HG03442 (cell line): Measurements from ENCODE around the gene POC5.

ENCODE experiments used
- ATAC-seq: cut with Tn5 transposase; IDR thresholded peaks from one replicate; pipeline ENCODE4 v1.9.1; 2021; ENCODE audit warnings: mild to moderate bottlenecking, moderate library complexity; ENCODE audit not compliant: unreplicated experiment

Gene POC5

DNA sequence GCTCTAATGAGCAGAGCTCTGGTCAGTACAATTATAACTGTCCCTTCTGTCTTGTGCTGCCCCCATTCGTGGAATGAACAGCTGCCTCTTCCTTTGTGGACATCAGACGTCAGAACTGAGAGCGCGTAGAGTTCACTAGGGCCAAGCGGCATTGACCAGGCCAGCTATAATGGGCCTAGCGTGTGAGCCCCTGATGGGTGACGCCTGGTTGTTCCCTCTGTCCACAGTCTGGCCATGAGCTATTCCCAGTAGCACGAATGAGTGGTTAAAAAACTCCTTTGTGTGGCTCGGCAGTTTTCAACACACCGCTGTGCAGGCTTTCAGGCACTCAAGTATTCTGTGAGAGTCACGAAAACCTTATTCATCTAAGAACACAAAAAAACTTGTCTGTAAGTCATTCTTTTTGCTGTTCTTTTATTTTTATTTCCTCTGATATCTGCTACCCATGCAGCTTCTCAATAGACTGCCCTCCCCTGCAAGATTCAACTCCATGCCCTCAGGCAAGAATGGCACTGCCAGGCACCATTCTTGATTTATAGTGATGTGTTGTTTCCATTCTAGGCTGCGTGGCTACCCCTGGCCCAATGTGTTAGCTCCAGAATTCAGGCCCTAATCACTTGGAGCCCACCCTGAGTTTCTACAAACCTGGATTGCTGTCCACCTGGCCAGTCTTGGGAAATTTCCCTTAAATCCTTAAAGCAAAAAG, 53.5 kb downstream of the POC5 start:
- ATAC-seq: no peak

DNA sequence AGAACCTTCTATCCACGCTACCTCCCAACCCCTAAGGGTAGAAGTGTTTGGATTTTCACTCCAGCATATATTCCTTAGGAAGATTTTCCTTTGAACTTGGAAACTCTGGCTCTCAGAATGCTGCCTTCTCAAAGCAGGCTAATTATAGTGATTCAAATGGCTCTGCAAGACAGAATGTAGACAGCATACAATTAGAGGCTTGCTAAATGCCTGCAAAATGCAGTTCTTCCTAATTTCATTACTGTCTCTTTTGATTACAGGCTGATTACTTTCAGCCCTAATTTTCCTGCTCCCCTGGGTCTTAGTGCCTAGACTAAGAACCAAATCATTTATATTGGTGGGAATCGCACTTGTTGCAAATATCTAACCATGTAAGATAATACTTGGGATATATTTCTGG, 55.2 kb downstream of the POC5 start:
- ATAC-seq: no peak

DNA sequence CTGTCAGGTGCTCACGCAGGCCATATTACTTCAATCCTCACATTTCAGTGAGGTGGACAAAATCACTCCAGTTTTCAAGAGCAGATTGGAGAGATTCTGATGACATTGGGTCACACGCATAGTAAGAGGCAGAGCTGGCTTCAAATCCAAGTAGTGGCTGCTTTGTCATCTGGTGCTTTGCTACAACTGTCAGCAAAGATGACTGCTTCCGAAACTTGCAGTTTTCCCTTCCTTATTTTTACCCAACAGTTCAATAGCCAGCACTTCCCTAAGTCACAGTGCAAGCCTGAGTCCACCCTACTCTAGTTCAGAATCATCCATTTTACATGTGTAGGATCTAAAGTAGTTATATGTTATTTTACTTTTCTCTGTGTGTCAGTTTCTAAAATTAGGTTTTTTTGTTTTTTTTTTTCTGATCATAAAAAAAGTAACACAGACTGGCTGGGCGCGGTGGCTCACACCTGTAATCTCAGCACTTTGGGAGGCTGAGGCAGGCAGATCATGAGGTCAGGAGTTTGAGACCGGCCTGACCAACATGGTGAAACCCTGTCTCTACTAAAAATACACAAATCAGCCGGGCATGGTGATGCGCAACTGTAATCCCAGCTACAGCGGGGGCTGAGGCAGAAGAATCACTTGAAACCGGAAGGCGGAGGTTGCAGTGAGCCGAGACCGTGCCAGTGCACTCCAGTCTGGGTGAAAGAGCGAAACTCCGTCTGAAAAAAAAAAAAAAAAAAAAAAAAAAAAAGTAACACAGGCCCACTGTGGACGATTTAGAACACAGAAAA, 56.4 kb downstream of the POC5 start:
- no peak for ATAC-seq

DNA sequence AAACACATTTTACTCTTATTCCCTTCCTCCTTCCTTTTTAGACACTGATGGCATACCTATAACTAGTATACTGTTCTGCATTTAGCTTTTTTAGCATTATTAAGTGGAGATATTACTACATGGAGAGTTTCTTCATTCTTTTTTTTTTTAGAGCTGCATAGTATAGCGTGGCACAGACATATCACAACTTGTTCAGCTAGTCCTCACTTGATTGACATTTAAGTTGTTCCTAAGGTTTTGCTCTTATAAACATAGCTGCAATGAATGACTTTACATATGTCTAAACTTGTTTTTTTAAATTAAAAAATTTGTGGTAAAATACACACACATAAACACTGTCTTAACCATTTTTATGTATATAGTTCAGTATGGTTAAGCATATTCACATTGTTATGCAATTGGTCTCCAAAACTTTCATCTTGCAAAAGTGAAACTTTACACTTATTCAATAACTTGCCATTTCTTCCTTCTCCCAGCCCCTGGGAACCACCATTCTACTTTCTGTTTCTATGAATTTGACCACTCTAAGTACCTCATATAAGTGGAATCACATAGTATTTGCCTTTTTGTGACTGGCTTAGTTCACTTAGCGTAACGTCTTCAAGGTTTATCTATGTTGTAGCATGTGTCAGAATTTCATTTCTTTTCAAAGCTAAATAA, 57.3 kb downstream of the POC5 start:
- ATAC-seq: no peak

DNA sequence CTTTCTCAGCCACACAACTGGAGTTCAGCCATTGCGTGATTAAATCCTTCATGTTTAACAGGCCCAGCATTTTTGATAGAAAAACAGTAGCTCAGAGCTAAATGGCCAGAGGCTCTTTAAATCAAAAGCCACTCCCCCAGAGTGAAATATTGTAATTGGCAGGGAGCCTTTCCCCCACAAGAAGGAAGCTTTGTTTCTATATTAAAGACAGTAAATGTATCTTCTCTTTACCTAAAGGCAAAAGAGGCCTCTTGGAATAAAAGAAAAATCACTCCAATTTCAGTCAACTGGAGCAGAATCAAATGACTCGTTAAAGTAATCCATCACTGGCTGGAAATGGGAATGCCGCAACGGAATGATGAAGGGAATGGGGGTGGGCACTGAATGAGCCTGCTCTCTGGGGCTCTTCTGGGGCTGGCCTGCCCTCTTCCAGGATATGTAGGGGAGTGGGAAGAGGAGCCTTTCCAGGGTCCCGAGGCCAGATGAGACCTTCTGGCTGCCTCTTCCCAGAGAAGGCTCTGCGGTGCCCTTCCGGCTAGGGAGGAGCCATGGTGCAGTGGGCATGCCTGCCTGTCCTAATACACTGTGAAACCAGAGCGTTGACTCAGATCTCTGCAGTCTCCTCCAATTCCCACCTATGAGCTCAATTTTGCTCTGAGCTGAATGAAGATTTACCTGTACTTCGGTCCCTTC, 60.8 kb downstream of the POC5 start:
- ATAC-seq: no peak

DNA sequence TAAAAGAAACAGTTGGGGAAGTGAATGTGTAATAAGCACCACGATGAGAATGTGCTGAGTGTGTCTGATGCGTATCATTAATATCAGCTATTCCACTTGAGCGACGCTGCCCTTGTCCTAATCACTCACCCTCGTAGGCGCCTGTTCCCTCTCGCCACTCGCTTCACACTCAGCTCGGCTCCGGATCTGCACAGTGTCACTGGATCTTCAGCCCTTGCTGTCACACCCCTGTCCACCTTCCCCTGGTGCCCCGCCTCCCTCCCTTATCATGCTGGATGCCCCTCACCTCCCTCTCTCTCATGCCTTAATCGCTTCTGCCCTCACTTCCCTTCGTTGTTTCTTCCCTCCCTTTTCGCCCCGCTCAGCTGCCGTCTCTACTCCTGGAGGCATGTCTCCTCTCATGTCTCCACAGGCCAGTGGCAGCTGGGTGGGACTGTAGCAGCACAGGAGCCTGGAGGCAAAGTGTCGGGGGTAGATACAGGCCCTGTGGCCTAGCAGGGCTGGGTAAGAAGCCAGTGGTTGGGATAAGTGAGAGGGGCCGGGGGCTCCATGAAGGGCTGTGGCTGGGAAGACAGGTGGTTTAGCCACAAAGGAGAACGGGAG, 62.4 kb downstream of the POC5 start:
- no peak for ATAC-seq

DNA sequence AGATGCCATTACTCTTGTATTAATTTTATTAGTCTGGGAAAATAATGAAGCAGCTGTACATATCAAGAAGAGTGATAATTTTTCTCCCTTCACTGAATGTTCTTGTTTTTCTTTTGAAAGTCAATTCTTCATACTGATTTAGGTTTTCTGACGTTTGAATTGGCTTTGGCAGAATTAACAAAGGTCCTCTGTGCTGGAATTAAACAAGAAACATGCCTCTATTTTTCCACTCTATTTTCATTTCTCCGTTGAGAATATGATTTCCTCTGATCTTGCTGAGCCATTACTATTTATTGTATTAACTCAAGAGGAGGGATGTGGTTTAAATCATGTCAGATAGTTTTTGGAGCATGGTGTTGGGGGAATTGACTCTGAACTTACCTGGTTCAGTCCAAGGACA, 63.7 kb downstream of the POC5 start:
- no peak for ATAC-seq

DNA sequence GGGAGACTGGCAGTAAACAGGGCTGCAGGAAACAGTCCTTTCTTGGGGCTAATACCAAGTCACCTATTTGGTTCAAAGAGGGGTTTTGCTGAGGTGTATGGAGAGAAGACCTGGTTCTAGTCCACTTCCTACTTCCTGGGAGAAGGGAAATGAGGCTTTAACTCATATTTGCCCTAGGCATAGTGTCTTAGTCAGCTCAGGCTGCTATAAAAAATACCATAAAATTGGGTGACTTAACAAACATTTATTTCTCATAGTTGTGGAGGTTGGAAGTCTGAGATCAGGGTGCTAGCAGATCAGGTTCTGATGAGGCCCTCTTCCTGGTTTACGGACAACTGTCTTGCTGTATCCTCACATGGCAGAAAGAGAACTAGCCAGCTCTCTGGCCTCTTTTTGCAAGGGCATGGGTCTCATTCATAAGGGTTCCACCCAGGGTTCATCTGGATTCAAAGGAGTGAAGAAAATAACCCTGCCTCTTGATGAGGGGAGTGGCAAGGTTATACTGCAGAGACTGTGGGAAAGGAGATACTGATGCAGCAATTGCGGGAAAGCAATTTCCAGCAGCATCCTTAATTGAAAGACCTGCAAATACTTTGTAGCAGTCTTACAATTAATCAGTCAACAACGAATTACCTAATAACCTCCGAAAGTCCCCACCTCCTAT, 65.5 kb downstream of the POC5 start:
- ATAC-seq: no peak

DNA sequence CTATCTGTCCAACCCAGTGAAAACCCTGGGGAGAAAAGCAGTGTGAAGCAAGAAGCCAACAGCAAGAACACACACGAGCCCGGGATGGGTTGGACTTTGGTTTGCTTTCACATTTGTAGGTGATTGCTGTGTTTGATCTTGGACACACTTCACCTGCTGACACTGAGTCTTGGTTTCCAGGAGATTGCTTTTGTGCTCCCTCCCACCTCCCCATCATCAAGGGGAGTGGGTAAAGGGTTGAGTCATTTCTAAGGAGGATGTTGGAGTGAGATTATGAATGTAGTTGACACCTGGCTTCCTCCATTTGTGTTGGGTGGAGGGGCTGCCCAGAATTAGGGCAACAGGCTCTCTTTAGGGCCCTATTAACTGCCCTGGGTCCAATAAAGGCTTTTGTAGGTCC, 68.5 kb downstream of the POC5 start:
- no peak for ATAC-seq

DNA sequence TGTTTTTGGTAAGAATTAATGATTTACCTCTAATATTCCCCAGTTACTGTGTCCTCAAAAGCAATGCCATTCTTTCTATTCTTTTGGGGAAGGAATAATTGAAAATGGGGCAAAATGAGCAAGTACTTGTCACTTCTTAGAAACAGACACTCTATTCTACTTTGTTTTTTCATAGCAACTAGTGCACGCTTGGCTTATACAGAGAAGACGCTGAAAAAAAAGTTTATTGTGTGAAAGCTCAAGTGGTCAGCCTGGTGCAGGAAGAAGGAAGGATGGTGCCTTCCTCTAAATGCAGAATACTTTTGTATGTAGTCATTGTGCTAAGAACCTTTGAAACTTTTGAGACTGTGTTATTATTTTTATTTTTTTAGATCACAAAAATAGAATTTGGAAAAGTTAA, 76.4 kb downstream of the POC5 start:
- no peak for ATAC-seq

DNA sequence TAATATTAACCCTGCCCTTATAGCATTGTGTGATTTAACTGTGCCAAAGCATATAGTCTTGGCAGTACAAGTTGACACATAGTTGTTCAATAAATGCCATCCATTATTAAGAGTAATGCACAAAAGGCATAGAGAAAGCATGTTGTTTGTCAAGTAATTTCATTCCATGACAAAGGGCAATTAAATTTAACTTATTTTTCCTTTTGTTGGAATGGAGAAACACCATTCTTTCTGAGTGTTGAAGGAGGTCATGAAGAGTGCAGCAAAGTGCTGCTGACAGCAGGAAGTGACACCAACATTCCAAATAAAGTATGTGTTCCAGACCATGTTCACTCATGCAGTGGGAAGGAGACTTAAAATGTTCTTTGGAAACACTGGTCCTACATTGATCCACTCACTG, 76.8 kb downstream of the POC5 start:
- ATAC-seq: no peak

DNA sequence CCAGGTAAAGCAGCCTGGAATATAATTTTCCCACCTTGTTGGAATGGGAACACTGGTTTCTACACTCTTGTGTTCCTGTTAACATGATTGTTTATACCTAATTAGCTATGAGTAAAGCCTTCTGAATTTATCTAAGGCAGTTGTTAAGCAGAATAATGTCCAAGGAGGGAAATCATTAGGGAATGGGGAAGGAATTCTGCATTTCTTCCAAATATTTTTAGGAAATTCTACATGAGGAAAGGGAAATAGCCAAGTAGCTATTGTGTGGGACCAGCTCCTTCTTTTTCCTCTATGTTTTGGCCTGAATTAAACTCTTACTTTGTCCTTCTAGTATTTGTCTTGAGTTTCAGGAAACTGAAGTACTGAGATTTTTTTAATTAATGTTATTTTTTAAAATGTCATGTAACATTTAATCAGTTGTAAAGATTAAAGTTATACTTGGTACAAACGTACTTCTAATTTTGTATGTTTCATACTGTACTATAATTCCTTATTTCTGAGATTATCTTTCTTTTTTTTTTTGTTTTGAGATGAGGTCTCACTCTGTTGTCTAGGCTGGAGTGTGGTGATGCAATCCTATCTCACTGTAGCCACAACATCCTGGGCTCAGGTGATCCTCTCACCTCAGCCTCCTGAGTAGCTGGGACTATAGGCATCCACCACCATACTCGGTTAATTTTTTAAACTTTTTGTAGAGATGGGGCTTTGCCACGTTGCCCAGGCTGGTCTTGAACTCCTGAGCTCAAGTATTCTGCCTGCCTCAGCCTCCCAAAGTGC, 77.5 kb downstream of the POC5 start:
- ATAC-seq: no peak

DNA sequence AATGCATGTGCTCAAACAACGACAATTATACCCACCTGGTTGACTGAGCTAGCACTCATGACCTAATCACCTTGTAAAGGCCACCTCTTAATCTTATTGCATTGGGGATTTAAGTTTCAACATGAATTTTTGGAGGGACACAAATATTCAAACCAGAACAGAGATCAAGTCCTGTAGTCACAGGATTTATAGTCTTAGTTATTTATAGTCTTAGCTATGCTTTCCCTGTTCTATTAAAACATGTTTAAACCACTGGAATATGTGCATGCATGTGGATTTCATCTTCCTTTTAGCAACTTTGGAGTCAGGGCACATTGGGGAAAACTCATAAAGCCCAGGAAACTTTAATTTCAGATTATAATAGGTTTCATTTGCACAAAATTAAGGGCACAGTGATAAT, 79.3 kb downstream of the POC5 start:
- no peak for ATAC-seq

DNA sequence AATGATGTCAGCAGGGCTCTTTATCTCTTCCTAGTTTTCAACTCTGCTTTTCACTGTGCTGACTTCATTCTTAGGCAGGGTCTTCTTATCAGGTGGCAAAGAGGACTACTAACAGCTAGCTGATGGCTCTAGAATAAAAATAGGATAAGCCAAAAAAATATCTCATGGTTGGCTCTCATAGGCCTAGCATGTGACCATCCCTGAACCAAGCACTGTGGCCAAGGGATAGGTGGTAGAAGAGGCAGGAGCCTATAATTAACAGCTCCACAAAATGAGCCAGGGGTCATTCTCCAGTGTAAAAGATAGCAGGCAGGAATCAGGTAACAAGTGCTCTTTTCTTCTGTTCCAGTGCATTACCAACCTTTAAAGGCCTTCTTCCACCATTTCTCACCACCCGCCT, 84.9 kb downstream of the POC5 start:
- no peak for ATAC-seq

DNA sequence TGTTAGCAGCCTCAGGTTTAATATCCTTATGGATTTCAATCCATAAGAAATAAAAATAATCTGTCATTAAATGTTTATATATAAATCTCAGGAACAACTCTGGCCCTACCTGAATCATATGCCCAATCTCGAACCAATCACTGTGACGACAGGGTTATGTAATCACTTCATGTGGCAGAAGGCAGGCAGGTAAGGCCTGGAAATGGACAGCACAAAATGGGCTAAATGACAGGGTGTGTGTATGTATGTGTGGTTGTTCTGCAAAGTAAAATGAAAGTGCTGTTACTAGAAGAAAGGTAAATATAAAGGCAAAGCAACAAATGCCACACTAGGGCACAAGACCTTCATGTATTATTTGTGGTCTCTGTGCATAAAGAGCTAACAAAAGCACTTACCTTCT, 86.4 kb downstream of the POC5 start:
- ATAC-seq: no peak

DNA sequence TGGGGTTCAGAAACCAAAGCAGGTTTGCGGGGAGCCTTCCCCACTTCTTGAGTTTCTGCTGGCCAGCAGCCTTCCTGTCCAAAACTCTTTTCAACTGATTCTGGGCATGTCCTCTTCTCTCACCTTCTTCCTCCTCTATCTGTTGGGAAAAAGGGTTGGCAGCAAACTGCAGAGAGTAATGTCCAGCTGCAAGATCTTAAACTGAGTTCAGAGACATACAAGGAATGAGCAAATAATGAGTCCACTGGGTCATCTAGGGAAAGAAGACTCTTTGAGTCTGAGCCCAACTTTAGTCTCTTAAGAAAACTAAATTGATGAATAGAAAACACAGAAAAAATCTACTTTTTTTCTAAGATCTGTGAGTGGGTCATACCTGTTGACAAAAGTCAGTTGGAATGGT, 89.4 kb downstream of the POC5 start:
- ATAC-seq: no peak

DNA sequence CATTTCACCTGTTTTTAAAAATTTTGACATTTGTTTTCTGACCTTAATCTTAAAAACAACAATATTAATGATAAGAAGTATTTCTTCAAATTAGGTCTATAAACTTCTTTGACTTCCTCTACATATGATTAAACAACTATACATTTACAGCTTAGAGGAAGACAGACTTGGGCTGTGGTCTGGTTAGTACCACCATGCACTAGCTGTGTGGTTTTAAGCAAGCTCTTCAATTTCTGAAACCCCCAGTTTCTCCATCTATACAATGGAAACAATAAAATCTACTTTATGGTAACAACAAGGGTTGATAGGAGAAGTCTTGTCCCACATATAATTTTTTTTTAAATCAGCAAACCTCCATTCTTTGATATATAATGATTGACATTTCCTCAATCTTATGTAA, 90.3 kb downstream of the POC5 start:
- ATAC-seq: no peak
